HEK293 (cell line): ENCODE data around the gene CAPN13.

Source experiments
- CTCF ChIA-PET: fragments of 350-600 bp; formaldehyde crosslinking; extraction: SDS; loops from one replicate; lab custom pipeline; 2021; ENCODE audit warnings: antibody characterized with exemption; lab: Yijun Ruan, JAX
- POLR2A ChIA-PET: fragments of 300-600 bp; formaldehyde crosslinking; extraction: SDS; loops from one replicate; lab custom pipeline; 2020; ENCODE audit warnings: antibody characterized with exemption, inconsistent platforms; lab: Yijun Ruan, JAX
- H3K27ac ChIP-seq: fragments of 200-500 bp; sonication (Bioruptor generic); 2 replicates; pipeline ENCODE4 v1.5.1; 2014; ENCODE audit warnings: low read depth, low read length, control low read depth, inconsistent platforms; ENCODE audit errors: extremely low read depth
- H3K36me3 ChIP-seq, 2 experiments: fragments of 200-500 bp in 1 of 2; sonication (Bioruptor generic) in 1 of 2; 1 replicate in 1 of 2; 2 replicates in 1 of 2; pipeline ENCODE4 v1.5.1; 2014 to 2017; ENCODE audit warnings: inconsistent platforms in 2 of 2, low read length in 2 of 2; ENCODE audit not compliant: control insufficient read depth in 2 of 2, insufficient read depth in 1 of 2
- H3K4me1 ChIP-seq: fragments of 200-500 bp; sonication (Bioruptor generic); 2 replicates; pipeline ENCODE4 v1.5.1; 2014; ENCODE audit warnings: mild to moderate bottlenecking, low read length, inconsistent platforms; ENCODE audit not compliant: control insufficient read depth, insufficient read depth
- H3K4me3 ChIP-seq: 2 replicates; pipeline ENCODE4 v1.5.1; 2011; ENCODE audit warnings: low read depth, mild to moderate bottlenecking, control low read depth, low read length, moderate library complexity
- H3K9me3 ChIP-seq: fragments of 200-500 bp; sonication (Bioruptor generic); 2 replicates; pipeline ENCODE4 v1.5.1; 2014; ENCODE audit warnings: low read depth, low read length, inconsistent platforms; ENCODE audit not compliant: control insufficient read depth, insufficient read depth
- EGR2 ChIP-seq: fragments of 450-650 bp; formaldehyde crosslinking; IDR thresholded peaks from 2 replicates; pipeline ENCODE4 v1.5.1; 2016; ENCODE audit warnings: low read depth, missing biosample characterization, missing genetic modification characterization
- HOXC10 ChIP-seq: sonication (generic); formaldehyde crosslinking; IDR thresholded peaks from 2 replicates; pipeline ENCODE4 v1.8.1; 2023; ENCODE audit warnings: mild to moderate bottlenecking, missing genetic modification reagents
- KLF16 ChIP-seq: fragments of 450-650 bp; formaldehyde crosslinking; IDR thresholded peaks from 2 replicates; pipeline ENCODE4 v1.5.1; 2017; ENCODE audit warnings: missing biosample characterization, missing genetic modification characterization
- MZF1 ChIP-seq: fragments of 450-650 bp; formaldehyde crosslinking; IDR thresholded peaks from 2 replicates; pipeline ENCODE4 v1.5.1; 2017; ENCODE audit warnings: missing biosample characterization, missing genetic modification characterization, borderline replicate concordance
- PRDM1 ChIP-seq: fragments of 450-650 bp; formaldehyde crosslinking; IDR thresholded peaks from 2 replicates; pipeline ENCODE4; 2016; ENCODE audit warnings: missing biosample characterization, missing genetic modification characterization
- REPIN1 ChIP-seq: fragments of 450-650 bp; formaldehyde crosslinking; IDR thresholded peaks from 2 replicates; pipeline ENCODE4 v1.5.1; 2017; ENCODE audit warnings: missing biosample characterization, missing genetic modification characterization, low read depth
- WT1 ChIP-seq: fragments of 450-650 bp; formaldehyde crosslinking; IDR thresholded peaks from 2 replicates; pipeline ENCODE4 v1.5.1; 2016; ENCODE audit warnings: missing biosample characterization, missing genetic modification characterization
- ZBTB11 ChIP-seq: fragments of 450-650 bp; formaldehyde crosslinking; conservative IDR thresholded peaks from 2 replicates; pipeline ENCODE4 v1.5.1; 2016; ENCODE audit warnings: low read depth, missing biosample characterization, missing genetic modification characterization
- ZEB2 ChIP-seq: fragments of 450-650 bp; formaldehyde crosslinking; IDR thresholded peaks from 2 replicates; pipeline ENCODE4 v1.5.1; 2016; ENCODE audit warnings: missing biosample characterization, missing genetic modification characterization
- ZIC2 ChIP-seq: fragments of 450-650 bp; formaldehyde crosslinking; IDR thresholded peaks from 2 replicates; pipeline ENCODE4 v1.5.1; 2016; ENCODE audit warnings: missing biosample characterization, missing genetic modification characterization
- ZNF18 ChIP-seq: fragments of 450-650 bp; formaldehyde crosslinking; IDR thresholded peaks from 2 replicates; pipeline ENCODE4 v1.5.1; 2016; ENCODE audit warnings: missing biosample characterization, missing genetic modification characterization
- ZNF324 ChIP-seq: fragments of 450-650 bp; formaldehyde crosslinking; IDR thresholded peaks from 2 replicates; pipeline ENCODE4 v1.5.1; 2016; ENCODE audit warnings: missing biosample characterization, missing genetic modification characterization
- ZNF404 ChIP-seq: fragments of 450-650 bp; formaldehyde crosslinking; IDR thresholded peaks from 2 replicates; pipeline ENCODE4 v1.5.1; 2017; ENCODE audit warnings: missing biosample characterization, missing genetic modification characterization
- ZNF416 ChIP-seq: fragments of 450-650 bp; formaldehyde crosslinking; IDR thresholded peaks from 2 replicates; pipeline ENCODE4 v1.5.1; 2016; ENCODE audit warnings: missing biosample characterization, missing genetic modification characterization
- ZNF558 ChIP-seq: fragments of 450-650 bp; formaldehyde crosslinking; IDR thresholded peaks from 2 replicates; pipeline ENCODE4 v1.5.1; 2016; ENCODE audit warnings: missing biosample characterization, missing genetic modification characterization
- ZNF610 ChIP-seq: fragments of 450-650 bp; formaldehyde crosslinking; IDR thresholded peaks from 2 replicates; pipeline ENCODE4 v1.5.1; 2016; ENCODE audit warnings: missing biosample characterization, missing genetic modification characterization, borderline replicate concordance
- ZNF747 ChIP-seq: fragments of 450-650 bp; formaldehyde crosslinking; IDR thresholded peaks from 2 replicates; pipeline ENCODE4 v1.5.1; 2016; ENCODE audit warnings: missing biosample characterization, missing genetic modification characterization
- ZNF792 ChIP-seq: fragments of 450-650 bp; formaldehyde crosslinking; IDR thresholded peaks from 2 replicates; pipeline ENCODE4 v1.5.1; 2016; ENCODE audit warnings: missing biosample characterization, missing genetic modification characterization
- ZSCAN4 ChIP-seq: fragments of 450-650 bp; formaldehyde crosslinking; IDR thresholded peaks from 2 replicates; pipeline ENCODE4 v1.5.1; 2017; ENCODE audit warnings: missing biosample characterization, missing genetic modification characterization
- TF ChIP-seq, protein P1 (sequence below): fragments of 450-650 bp; formaldehyde crosslinking; IDR thresholded peaks from 2 replicates; pipeline ENCODE4 v1.5.1; 2016; ENCODE audit warnings: missing biosample characterization, missing genetic modification characterization
- TF ChIP-seq, protein P2 (sequence below): fragments of 450-650 bp; formaldehyde crosslinking; IDR thresholded peaks from 2 replicates; pipeline ENCODE4 v1.5.1; 2016; ENCODE audit warnings: missing biosample characterization, missing genetic modification characterization, borderline replicate concordance

The CAPN13 gene

GRCh38 chr2:30681022-30681421, 126.2 kb downstream of the CAPN13 start:
- Histone ChIP-seq H3K4me1 (no peaks in the 10 kb centered on the region), H3K9me3 (no peaks in the 10 kb centered on the region), H3K36me3 (no peaks in the 10 kb centered on the region), H3K4me3 (no peak overlapping the region), H3K27ac (no peak overlapping the region)
- ChIA-PET POLR2A (no interaction called here), CTCF (interaction anchor here (0.5 to 0.6 kb wide), 2 partner anchors 19 to 516 kb away, joined by 3 to 4 read pairs; no protein-coding TSS in a partner anchor)
- no peak for TF ChIP-seq ZIC2 (tag by site-specific recombination)
- TF ChIP-seq ZNF416 (tag by site-specific recombination), result no peak

- H3K36me3 ChIP-seq, result no peaks in the 10 kb centered on the region
- CTCF ChIA-PET, result no interaction called here
- no peak overlapping the region for H3K4me3 ChIP-seq
- no peak for TF ChIP-seq PRDM1 (tag by site-specific recombination)
- no peak for TF ChIP-seq ZNF792 (tag by site-specific recombination)
- no peak for TF ChIP-seq HOXC10 (CRISPR knock-in tag)
- no peak for TF ChIP-seq ZNF404 (tag by site-specific recombination)
- no peak for TF ChIP-seq ZNF610
- no peak for TF ChIP-seq MZF1 (tag by site-specific recombination)
- TF ChIP-seq ZNF18 (tag by site-specific recombination), result no peak
- TF ChIP-seq WT1 (tag by site-specific recombination), result no peak
- TF ChIP-seq ZNF324 (tag by site-specific recombination), result no peak
- TF ChIP-seq EGR2 (tag by site-specific recombination), result no peak
- TF ChIP-seq, all 188 proteins: peak for 0
- H3K27ac ChIP-seq, result no peak overlapping the region
- POLR2A ChIA-PET, result no interaction called here
- H3K4me1 ChIP-seq, result no peaks in the 10 kb centered on the region
- no peaks in the 10 kb centered on the region for H3K9me3 ChIP-seq
These were observed 127.1 kb downstream of the CAPN13 start for GRCh38 chr2:30680121-30680520.

- Histone ChIP-seq H3K4me1 (no peaks in the 10 kb centered on the region), H3K9me3 (no peaks in the 10 kb centered on the region), H3K36me3 (no peaks in the 10 kb centered on the region), H3K27ac (no peak overlapping the region), H3K4me3 (no peak overlapping the region)
- CTCF ChIA-PET, result no interaction called here
- POLR2A ChIA-PET, result no interaction called here
- TF ChIP-seq ZNF747 (no peak), ZBTB11 (tag by site-specific recombination) (no peak), ZNF558 (tag by site-specific recombination) (no peak), ZEB2 (tag by site-specific recombination) (no peak), REPIN1 (tag by site-specific recombination) (no peak), KLF16 (tag by site-specific recombination) (no peak), ZSCAN4 (tag by site-specific recombination) (no peak)
- TF ChIP-seq, protein P1, sequence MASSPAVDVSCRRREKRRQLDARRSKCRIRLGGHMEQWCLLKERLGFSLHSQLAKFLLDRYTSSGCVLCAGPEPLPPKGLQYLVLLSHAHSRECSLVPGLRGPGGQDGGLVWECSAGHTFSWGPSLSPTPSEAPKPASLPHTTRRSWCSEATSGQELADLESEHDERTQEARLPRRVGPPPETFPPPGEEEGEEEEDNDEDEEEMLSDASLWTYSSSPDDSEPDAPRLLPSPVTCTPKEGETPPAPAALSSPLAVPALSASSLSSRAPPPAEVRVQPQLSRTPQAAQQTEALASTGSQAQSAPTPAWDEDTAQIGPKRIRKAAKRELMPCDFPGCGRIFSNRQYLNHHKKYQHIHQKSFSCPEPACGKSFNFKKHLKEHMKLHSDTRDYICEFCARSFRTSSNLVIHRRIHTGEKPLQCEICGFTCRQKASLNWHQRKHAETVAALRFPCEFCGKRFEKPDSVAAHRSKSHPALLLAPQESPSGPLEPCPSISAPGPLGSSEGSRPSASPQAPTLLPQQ (tag by site-specific recombination), result no peak
- TF ChIP-seq, protein P2, sequence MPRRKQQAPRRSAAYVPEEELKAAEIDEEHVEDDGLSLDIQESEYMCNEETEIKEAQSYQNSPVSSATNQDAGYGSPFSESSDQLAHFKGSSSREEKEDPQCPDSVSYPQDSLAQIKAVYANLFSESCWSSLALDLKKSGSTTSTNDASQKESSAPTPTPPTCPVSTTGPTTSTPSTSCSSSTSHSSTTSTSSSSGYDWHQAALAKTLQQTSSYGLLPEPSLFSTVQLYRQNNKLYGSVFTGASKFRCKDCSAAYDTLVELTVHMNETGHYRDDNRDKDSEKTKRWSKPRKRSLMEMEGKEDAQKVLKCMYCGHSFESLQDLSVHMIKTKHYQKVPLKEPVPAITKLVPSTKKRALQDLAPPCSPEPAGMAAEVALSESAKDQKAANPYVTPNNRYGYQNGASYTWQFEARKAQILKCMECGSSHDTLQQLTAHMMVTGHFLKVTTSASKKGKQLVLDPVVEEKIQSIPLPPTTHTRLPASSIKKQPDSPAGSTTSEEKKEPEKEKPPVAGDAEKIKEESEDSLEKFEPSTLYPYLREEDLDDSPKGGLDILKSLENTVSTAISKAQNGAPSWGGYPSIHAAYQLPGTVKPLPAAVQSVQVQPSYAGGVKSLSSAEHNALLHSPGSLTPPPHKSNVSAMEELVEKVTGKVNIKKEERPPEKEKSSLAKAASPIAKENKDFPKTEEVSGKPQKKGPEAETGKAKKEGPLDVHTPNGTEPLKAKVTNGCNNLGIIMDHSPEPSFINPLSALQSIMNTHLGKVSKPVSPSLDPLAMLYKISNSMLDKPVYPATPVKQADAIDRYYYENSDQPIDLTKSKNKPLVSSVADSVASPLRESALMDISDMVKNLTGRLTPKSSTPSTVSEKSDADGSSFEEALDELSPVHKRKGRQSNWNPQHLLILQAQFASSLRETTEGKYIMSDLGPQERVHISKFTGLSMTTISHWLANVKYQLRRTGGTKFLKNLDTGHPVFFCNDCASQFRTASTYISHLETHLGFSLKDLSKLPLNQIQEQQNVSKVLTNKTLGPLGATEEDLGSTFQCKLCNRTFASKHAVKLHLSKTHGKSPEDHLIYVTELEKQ (tag by site-specific recombination), result no peak
These were observed 127.7 kb downstream of the CAPN13 start for GRCh38 chr2:30679426-30680088.
